Ovary (tissue), 3 donors: ENCODE results near the gene HDAC11.

Experiments used
- CTCF ChIP-seq, 3 donors: fragments of 450-650 bp in 2 of 3; fragments of 200-600 bp in 1 of 3; IDR thresholded peaks; one replicate each; pipeline versions ENCODE4 v1.5.1 to v1.8.0; 2016 to 2022; ENCODE audit warnings: antibody characterized with exemption in 3 of 3, mild to moderate bottlenecking in 1 of 3
- POLR2A ChIP-seq: fragments of 450-650 bp; IDR thresholded peaks from one replicate; pipeline ENCODE4 v1.6.1; 2017; ENCODE audit warnings: antibody characterized with exemption, mild to moderate bottlenecking, moderate library complexity
- donor health status: DM: no; HTN: no; CAD: no.

- TF ChIP-seq POLR2A (no peak), CTCF (IDR thresholded peaks at IDR 0.05) (no peak)
Measured at GRCh38 chr3:13459605-13460340, 20.3 kb upstream of the HDAC11 start.
